GM21737 (cell line): ENCODE results near the gene WWTR1.

ENCODE experiments used
- ATAC-seq: cut with Tn5 transposase; IDR thresholded peaks from one replicate; pipeline ENCODE4 v1.9.1; 2021; ENCODE audit warnings: mild to moderate bottlenecking, moderate library complexity; ENCODE audit not compliant: unreplicated experiment

Gene WWTR1

DNA sequence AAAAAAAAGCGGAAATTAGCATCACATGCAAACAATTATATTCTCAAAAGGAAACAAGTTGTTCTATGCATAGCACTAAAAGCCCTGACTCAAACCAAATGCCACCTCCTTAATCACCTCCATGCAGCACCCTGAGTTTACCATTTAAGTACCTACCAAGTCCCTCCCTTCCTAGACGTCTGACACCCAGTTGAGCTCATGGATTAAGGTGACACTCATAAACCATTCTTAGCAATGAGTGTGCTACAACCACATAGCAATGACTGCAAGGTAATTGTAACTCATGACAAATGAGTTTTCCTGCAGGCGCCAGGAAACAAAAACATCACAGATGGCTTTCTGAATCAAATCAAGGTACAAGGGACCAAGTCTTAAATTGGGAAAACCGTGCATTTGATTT lies 32.0 kb downstream of the WWTR1 start:
- no peak for ATAC-seq

DNA sequence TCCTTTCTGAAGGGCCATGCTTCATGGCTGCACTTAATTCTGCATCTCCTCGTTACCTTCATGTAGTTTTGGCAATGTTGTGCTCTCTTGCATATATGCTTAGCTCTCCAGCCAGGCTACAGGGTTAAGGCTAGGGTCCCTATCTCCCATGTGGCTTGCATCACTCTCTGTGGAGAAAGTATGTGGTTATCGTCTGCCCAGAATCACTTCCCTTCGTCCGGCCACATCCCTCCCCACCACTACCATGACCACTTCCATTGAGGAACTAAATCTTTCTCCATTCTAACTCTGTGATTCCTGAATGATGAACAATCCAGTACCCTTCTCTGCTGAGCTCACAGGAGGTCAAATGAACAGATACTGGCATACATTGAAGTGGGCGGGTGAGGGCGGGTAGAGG lies 34.0 kb downstream of the WWTR1 start:
- ATAC-seq = no peak

DNA sequence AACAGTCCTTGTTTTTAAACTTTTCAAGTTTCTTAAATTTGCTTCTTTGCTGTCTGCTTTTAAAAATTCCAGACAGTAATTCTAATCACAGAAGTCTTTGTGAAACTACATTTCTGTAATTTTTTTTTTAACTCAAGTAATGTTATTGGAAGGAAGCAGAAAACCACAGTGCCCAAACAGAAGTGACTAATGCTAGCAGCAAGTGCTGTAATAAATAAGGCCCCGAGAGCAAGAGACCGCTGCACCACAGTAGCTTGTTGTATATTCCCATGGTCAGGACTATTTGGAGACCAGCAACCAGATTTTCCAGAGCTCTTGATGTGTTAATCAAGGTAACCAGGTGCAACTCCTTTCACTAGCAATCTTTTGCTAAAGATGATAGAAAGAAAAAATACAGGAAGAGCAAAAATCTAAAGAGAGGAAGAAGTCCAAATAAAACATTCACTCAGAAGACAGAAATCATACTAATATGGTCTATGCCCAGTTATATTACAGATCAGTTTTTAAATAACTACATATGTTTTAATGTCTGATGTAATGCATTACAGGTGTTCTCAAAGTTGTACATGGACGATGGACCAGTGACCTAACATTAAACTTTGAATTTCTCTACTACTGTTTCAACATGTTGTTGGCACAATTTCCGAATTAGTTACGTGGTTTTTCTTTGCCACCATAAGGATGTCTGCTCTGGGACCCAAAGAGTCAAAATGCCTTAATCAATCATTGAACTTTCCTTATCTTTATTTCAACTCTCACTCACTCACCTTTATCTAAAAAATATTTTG lies 36.4 kb downstream of the WWTR1 start:
- no peak for ATAC-seq

DNA sequence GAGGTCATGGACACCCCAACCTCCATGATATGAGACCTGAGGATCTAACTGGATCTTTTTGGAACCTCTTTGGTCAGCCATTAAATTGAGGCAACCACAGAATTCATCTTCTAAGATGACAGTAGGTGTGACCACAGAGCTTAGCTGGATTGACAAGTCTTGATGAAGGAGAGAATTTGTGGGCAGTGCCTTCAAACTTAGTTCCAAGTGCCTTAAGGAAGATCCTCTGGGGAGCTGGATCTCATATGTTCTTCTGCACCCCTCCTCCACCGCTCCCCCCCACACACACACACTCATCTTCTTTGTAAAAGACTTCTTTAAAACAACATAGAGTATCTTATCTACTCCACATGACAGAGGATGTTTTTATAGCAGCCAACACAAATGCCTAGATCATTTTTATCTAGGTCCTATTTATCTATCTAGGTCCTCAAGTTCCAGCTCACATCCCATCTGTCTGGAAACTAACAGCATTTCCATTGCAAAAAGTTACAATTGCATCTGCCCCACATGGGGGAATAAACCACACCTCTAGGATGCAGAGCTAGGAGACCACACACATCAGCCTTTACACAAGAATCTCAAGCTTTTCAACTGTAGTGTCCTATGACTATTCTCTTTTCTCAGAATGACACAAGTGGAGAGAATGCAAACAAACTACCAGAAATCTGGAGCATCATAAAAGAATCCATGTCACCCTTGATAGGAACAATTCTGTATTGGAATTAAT lies 37.4 kb downstream of the WWTR1 start:
- ATAC-seq = no peak

DNA sequence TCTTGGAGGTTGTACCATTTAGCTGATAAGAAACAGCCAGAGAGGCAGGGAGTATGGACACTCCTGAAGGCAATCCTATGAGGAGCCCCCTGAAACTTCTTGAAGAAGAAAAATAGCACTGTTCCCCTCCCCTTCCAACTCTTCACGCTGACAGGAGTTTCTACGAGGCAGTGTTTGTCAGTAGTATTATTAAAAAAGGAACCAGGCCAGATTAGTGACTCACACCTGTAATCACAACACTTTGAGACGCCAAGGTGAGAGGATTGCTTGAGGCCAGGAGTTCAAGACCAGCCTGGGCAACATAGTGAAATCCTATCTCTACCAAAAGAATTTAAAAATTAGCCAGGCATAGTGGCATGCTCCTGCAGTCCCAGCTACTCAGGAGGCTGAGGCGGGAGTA lies 38.7 kb downstream of the WWTR1 start:
- no peak for ATAC-seq

DNA sequence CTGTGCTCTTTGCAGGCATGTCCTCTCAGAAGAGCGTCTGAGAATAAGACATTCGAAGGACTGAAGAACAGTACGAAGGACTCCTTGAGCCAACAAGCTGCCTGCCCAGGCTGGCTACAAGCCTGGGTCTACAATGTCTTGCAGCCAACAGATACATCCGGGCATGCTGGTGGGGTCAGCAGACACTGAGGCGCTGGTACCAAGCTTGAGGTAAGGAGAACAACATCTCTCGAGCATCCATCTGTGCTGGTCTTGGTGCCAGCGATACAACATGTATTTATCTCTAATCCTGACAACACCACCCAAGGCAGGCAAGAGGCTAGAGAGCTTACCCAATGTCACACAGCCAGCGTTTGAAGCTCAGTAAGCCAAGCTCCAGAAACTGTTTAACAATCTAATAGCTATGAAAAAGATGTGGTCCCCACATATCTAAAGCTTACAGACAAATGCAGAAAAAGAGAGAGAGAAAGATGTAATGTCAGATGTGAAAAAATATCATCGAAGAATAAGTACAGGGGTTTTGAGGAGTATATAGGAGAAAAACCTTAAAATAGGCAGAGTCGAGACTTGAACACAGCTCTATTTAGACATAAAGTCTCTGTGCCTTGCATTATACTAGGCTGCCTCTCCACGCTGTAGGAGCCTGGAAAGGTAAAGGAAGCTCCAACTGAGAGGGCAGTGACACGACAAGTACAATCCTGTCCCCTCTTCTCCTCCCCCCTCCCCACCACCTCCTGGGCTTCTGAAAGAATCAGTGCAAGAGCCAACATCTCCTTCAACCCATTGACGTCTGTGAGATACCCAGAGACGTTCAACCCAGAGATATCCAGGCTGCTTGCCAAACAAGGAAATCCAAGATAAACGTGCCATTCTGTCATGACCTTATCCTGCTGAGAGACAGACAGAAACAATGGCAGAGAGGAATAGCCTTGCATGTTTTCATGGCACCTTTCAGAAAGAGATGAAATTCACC lies 39.4 kb downstream of the WWTR1 start:
- no peak for ATAC-seq

DNA sequence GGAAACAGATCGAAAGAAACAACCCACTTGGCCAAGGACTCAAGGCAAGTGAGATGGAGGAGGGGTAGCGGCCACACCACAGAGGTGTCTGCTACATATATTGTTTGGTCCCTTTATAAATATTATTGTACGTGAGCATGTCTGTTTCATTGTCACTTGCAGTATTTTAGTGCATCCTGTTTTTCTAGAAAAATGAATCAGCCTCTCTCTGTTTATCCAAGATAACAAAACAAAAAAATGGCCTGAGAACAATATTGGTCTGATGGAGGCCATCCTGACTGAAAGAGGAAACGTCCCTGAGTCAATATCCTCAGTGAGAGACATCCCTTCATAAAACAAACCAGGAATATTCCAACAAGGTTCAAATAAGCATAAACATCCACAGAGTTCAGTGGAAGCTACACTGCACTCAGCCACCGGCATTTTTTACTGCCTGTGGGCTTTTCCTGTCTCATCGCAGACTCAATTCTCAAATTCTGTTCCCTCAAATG lies 42.0 kb downstream of the WWTR1 start:
- no peak for ATAC-seq

DNA sequence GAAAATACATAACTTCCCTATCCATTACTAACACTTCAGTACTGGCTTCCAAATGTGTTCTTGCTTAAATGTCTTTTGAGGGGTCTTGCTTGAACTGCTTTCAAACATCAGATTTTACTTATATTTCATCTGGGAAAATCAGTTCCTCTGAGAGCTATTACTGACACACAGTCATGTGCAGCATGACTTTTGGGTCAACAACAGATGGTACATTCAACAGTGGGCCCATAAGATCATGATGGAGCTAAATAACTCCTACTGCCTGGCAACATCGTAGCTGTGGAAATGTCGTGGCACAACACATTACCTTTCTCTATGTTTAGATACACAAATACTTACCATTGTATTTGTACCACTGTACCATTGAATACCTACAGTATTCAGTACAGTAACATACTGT lies 43.8 kb downstream of the WWTR1 start:
- no peak for ATAC-seq

DNA sequence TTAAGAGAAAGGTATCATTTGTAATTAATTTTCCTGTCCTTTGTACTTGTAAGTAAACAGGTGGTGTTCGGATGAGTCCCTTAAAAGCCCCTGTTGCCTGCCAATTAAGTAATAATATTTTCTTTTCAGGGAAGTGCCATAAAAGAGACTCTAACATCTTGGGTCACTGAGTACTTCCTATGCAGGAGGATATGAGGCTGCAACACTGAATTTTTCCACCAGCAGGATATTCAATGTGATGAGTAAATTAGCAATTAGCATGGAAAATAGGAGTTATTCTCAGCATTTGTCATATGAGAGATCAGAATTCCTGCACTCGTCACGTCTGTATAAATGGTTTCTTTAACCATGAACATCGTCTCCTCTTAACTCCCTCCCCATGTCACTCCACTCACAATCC lies 45.4 kb downstream of the WWTR1 start:
- no peak for ATAC-seq

DNA sequence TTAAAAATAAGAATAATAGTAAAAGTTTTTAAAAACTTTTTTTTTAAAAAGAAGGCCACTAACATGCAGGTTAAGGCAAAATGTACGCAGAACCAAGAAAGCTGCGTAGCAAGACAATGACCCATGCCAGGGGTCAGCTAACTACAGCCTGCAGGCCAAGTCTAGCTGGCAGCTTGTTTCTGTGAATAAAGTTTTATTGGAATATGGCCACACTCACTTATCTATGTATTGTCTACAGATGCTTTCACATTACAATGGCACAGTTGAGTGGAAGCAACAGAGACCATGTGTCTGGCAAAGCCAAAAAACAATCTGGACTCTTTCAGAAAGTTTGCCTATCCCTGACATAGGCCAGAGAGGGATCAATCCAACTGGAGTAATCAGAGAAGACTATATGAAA lies 46.7 kb downstream of the WWTR1 start:
- no peak for ATAC-seq

DNA sequence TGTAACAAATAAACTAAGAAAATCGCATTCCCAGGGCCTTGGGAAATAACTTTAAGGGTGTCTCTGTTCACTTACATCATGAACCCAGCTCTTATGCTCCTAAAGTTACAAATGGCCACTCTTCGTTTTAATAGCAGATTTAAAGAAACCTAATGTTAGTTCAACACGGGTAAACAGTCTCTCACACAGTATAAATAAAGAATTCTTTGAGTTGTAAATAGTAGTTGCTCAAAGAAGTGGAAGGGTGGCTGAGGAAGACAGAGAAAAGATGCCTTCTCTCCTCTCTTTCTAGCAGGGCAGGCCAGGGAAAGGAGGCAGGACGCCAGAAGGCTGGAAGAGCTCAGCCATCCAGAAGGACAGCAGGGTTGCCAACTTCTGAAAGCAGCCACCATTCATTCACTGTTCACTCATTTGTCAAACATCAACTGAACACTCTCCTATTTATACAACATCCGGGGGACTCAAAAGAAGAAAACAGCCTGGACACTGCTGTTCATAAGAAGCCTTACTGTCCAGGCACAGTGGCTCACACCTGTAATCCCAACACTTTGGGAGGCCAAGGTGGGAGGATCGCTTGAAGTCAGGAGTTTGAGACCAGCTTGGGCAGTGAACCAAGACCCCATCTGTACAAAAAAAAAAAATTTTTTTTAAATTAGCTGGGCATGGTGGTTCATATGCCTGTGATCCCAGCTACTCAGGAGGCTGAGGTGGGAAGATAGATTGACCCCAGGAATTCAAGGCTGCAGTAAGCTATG lies 47.3 kb downstream of the WWTR1 start:
- ATAC-seq = no peak

DNA sequence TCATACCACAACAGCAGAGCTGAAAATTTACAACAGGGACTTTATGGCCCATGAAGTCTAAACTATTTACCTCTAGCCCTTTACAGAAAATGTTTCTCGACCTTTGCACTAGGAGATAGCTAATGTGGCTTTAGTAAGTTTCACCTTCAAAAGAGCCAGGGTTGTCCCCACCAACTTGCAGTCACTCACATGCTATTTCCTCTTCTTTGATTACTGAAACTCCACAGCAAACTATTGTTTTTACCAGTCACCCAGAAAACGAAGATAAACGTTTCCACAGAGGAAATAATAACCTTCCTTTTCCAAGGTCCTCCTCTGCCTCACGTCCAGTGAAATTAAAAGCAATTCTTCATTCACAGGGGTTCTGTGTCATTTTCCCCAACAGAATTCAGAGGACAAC lies 48.2 kb downstream of the WWTR1 start:
- ATAC-seq = peak; percentile 83

DNA sequence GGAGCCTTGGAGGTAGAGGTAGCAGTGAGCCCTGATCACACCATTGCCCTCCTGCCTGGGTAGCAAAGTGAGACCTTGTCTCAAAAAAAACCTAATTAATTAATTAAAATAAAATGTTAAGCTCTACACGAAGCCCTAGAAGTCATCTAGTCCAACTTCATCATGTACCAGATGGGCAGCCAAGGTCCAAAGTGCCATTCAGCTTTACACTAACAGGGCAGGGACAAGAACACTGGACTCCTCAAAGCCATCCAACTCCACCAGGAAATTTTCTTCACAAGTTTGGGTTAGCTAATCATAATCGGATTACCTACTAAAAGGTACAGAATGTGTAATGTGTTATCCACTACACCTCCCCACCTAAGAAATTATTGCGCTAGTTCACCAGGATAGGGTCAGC lies 48.8 kb downstream of the WWTR1 start:
- no peak for ATAC-seq

DNA sequence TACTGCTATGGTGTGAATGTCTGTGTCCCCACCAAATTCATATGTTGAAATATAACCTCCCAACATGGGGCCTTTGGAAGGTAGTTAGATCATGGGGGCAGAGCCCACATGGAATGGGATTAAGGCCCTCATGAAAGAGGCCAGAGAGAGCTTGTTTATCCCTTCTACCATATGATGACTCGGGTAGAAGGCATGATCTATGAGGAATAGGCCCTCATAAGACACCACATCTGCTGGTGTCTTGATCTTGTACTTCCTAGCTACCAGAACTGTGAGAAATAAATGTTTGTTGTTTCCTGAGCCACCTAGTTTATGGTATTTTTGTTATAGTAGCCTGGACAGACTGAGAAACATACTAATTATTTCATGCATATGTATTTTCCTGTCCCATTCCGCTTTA lies 51.9 kb downstream of the WWTR1 start:
- no peak for ATAC-seq

DNA sequence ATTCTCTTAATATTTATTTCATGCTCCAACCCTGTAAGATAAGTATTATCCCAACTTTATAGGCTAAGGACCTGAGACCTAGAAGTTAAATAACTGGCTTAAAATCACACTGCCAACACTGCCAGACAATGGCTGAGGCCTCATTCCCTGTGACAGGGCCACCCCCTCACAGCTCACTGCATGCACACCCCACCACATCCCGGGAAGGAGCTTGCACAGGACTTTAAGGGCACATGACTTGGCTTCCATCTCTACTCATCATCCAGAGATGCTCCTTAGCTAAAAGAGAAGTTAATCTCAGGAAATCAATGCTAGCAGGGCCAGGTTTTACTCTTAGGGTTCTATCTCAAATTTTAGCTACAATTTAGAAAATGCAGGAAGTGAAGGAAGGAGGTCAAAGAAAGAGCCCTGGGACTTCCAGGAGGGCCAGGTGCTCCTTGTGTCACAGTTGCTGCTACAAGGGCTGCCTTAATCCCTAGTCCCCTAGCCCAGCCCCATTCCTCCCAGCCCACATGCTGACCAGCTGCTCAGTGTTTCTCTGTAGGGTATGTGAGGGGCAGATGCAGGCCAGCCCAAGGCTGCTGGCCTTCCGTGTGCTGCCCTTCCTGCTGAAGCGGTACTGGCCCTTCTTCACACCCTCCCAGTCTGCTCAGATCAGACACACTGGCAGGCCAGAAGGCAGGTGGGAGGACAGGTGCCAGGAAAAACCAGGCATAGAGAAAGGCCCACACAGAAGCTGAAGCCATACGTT lies 53.5 kb downstream of the WWTR1 start:
- ATAC-seq = no peak

DNA sequence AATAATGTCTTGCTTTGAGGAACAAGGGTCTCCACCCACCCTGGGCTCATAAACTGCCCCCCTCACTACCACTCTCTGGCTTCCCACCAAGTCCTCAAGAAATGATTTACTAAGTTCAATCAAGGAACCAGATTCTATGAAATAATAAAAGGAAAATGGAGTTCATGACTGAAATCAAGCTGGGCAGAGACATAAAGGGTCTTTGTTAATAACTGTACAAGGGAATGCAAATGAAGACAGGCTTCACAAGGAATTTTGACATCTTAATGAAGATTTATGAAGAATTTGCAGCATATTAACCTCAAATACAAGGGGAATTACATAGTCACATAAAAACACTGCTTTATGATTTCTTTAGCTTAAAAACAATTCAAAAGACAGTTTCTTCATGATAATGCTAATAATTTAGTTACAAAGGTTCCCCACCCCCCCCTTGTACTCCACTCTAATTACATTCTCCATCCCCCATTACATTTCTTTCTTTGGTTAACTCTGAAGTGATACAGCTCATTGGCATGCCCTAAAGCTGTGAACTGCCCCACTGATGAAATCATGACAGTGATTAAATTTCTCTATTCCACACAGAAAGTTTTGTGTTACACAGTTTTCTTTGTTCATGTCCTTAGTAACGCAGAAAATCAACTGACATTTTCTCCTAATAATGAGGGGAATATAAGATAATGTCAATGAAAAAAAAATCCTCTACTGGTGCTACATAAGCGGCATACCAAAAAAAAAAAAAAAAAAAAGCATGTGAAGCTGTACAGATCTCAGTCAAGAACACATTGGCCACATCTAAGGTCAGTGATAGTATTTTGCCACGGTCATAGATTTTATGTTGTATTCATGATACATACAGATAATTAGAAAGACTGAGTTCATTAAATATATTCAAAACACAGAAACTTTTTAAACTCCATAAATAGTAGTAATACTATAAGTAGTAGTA lies 54.4 kb downstream of the WWTR1 start:
- ATAC-seq = no peak

DNA sequence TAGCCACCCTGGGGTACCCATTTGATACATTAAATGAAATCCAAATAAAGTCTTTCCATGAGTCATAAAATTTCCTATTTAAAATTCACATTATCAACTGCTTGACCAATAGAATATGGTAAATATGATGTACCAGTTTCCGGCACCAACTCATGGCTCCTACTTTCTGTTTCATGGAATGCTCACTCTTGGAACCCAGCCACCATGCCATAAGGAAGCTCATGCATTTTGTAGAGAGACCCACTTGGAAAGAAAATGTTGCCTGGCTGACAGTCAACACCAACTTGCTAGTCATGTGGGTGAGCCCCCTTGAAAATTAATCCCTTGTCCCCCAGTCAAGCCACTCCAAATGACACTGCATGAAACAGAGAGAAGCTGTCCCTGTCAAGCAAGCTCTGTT lies 57.2 kb downstream of the WWTR1 start:
- no peak for ATAC-seq

DNA sequence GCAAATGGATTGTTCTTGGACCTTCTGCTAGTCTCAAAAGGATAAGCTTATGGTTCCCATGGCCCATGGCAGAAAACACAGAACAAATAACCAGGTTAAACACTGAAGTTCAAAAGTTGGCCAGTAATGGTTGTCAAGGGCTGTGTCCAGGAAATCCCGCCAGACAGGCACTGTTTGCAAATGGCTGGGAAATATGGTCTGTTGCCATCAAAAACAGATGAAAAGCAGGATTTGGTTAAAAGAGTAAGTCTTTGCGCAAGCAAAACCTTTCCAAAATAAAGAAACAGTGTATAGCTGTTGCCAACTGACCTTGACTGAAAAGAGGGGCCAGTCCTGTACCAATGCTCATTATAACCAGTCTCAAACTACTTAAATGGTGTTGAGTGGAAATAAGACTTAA lies 58.6 kb downstream of the WWTR1 start:
- no peak for ATAC-seq
